H9 (cell line): ENCODE measurements around the gene ADAMTSL3. TPM values are rescaled to one million over a fixed set of nuclear protein-coding genes. Genes with fewer than 3 reads are reported as not detected.

ENCODE experiments used
- DNase-seq: peaks from one replicate; pipeline ENCODE4 v3.0.0-alpha.2; 2017
- H2AFZ ChIP-seq: one replicate; pipeline ENCODE4 v1.6.1; 2013; ENCODE audit warnings: mild to moderate bottlenecking, low read length, control low read depth, moderate library complexity
- H2AK5ac ChIP-seq: 2 replicates; pipeline ENCODE4 v1.6.1; 2013; ENCODE audit warnings: low read length, control low read depth, mixed read lengths; ENCODE audit not compliant: insufficient read length
- H2BK120ac ChIP-seq: one replicate; pipeline ENCODE4 v1.6.1; 2013; ENCODE audit warnings: low read depth, mild to moderate bottlenecking, low read length, control low read depth, inconsistent platforms; ENCODE audit not compliant: poor library complexity, severe bottlenecking
- H2BK12ac ChIP-seq: 2 replicates; pipeline ENCODE4 v1.6.1; 2013; ENCODE audit warnings: low read length, control low read depth, mixed read lengths, low read depth; ENCODE audit not compliant: insufficient read length
- H2BK15ac ChIP-seq: 2 replicates; pipeline ENCODE4 v1.6.1; 2013; ENCODE audit warnings: low read depth, low read length, control low read depth
- H2BK20ac ChIP-seq: one replicate; pipeline ENCODE4 v1.6.1; 2013; ENCODE audit warnings: low read depth, mild to moderate bottlenecking, low read length, control low read depth, inconsistent platforms; ENCODE audit not compliant: poor library complexity, severe bottlenecking
- H2BK5ac ChIP-seq: 2 replicates; pipeline ENCODE4 v1.6.1; 2013; ENCODE audit warnings: low read length, control low read depth, mixed read lengths; ENCODE audit not compliant: insufficient read length
- H3K14ac ChIP-seq: 2 replicates; pipeline ENCODE4 v1.6.1; 2013; ENCODE audit warnings: low read length, control low read depth; ENCODE audit not compliant: insufficient read depth
- H3K18ac ChIP-seq: 2 replicates; pipeline ENCODE4 v1.6.1; 2013; ENCODE audit warnings: low read depth, mild to moderate bottlenecking, mixed read lengths, low read length, control low read depth; ENCODE audit not compliant: insufficient read length
- H3K23ac ChIP-seq: 2 replicates; pipeline ENCODE4 v1.6.1; 2013; ENCODE audit warnings: low read length, control low read depth, mixed read lengths, low read depth; ENCODE audit not compliant: insufficient read length
- H3K23me2 ChIP-seq: 2 replicates; pipeline ENCODE4 v1.6.1; 2013; ENCODE audit warnings: low read depth, mild to moderate bottlenecking, mixed read lengths, low read length, control low read depth; ENCODE audit not compliant: insufficient read length, poor library complexity, severe bottlenecking
- H3K27ac ChIP-seq: 2 replicates; pipeline ENCODE4 v1.5.1; 2013; ENCODE audit warnings: low read length, control low read depth, mixed read lengths, low read depth; ENCODE audit not compliant: insufficient read length
- H3K27me3 ChIP-seq: 2 replicates; pipeline ENCODE4 v1.6.1; 2013; ENCODE audit warnings: low read length, control low read depth, inconsistent platforms; ENCODE audit not compliant: insufficient read depth
- H3K4ac ChIP-seq: 2 replicates; pipeline ENCODE4 v1.6.1; 2013; ENCODE audit warnings: low read depth, mild to moderate bottlenecking, control low read depth, inconsistent platforms, low read length, moderate library complexity
- H3K4me1 ChIP-seq: 2 replicates; pipeline ENCODE4 v1.6.1; 2013; ENCODE audit warnings: low read length, control low read depth, inconsistent platforms; ENCODE audit not compliant: insufficient read depth
- H3K4me2 ChIP-seq: 2 replicates; pipeline ENCODE4 v1.6.1; 2013; ENCODE audit warnings: low read length, control low read depth, mixed read lengths; ENCODE audit not compliant: insufficient read length, insufficient read depth
- H3K56ac ChIP-seq: 2 replicates; pipeline ENCODE4 v1.6.1; 2013; ENCODE audit warnings: low read depth, mild to moderate bottlenecking, mixed read lengths, low read length, control low read depth; ENCODE audit not compliant: insufficient read length
- H3K79me1 ChIP-seq: 2 replicates; pipeline ENCODE4 v1.6.1; 2013; ENCODE audit warnings: low read depth, mild to moderate bottlenecking, moderate library complexity, low read length, control low read depth, inconsistent platforms; ENCODE audit not compliant: insufficient read depth, poor library complexity, severe bottlenecking
- H3K79me2 ChIP-seq: 2 replicates; pipeline ENCODE4 v1.6.1; 2013; ENCODE audit warnings: low read length, control low read depth, inconsistent platforms; ENCODE audit not compliant: insufficient read depth
- H3K9ac ChIP-seq: 2 replicates; pipeline ENCODE4 v1.6.1; 2013; ENCODE audit warnings: low read length, control low read depth, mixed read lengths; ENCODE audit not compliant: insufficient read length; ENCODE audit errors: extremely low read depth
- H3K9me3 ChIP-seq: one replicate; pipeline ENCODE4 v1.6.1; 2013; ENCODE audit warnings: low read depth, low read length, inconsistent platforms; ENCODE audit not compliant: control insufficient read depth
- H3T11ph ChIP-seq: one replicate; pipeline ENCODE4 v1.6.1; 2013; ENCODE audit warnings: mild to moderate bottlenecking, low read length, control low read depth, inconsistent platforms
- H4K20me1 ChIP-seq: one replicate; pipeline ENCODE4 v1.6.1; 2013; ENCODE audit not compliant: control insufficient read depth, insufficient read length, insufficient read depth
- H4K5ac ChIP-seq: 2 replicates; pipeline ENCODE4 v1.6.1; 2013; ENCODE audit warnings: low read depth, mild to moderate bottlenecking, mixed read lengths, low read length, control low read depth; ENCODE audit not compliant: insufficient read length
- H4K8ac ChIP-seq: replicated peaks from 2 replicates; pipeline ENCODE4 v1.6.1; 2013; ENCODE audit warnings: low read length, control low read depth, mixed read lengths, low read depth; ENCODE audit not compliant: insufficient read length
- H4K91ac ChIP-seq: 2 replicates; pipeline ENCODE4 v1.6.1; 2013; ENCODE audit warnings: low read depth, mild to moderate bottlenecking, moderate library complexity, mixed read lengths, low read length, control low read depth; ENCODE audit not compliant: insufficient read length
- H3K27ac Mint-ChIP-seq, 3 experiments: 2 replicates in 2 of 3; 3 replicates in 1 of 3; pipeline ENCODE4 v1.8.0; 2020 to 2021; ENCODE audit warnings: mixed read lengths in 3 of 3, mild to moderate bottlenecking in 1 of 3, moderate library complexity in 1 of 3
- H3K27me3 Mint-ChIP-seq: 2 replicates; pipeline ENCODE4 v1.8.0; 2021; ENCODE audit warnings: low read depth, mild to moderate bottlenecking, moderate library complexity, mixed read lengths
- H3K36me3 Mint-ChIP-seq, 3 experiments: 2 replicates in 2 of 3; 3 replicates in 1 of 3; pipeline ENCODE4 v1.8.0; 2020 to 2021; ENCODE audit warnings: low read depth in 3 of 3, mixed read lengths in 3 of 3; ENCODE audit not compliant: insufficient read depth in 1 of 3
- H3K4me1 Mint-ChIP-seq, 2 experiments: 2 replicates each; pipeline ENCODE4 v1.8.0; 2020; ENCODE audit warnings: mixed read lengths in 2 of 2
- H3K4me3 Mint-ChIP-seq, 2 experiments: 2 replicates in 1 of 2; 3 replicates in 1 of 2; pipeline ENCODE4 v1.8.0; 2020 to 2021; ENCODE audit warnings: mild to moderate bottlenecking in 2 of 2, mixed read lengths in 2 of 2, moderate library complexity in 1 of 2
- H3K9me3 Mint-ChIP-seq, 2 experiments: 2 replicates in 1 of 2; 3 replicates in 1 of 2; pipeline ENCODE4 v1.8.0; 2020; ENCODE audit warnings: mild to moderate bottlenecking in 2 of 2, mixed read lengths in 2 of 2, moderate library complexity in 1 of 2
- WGBS: extraction: QIAGEN DNeasy Blood & Tissue Kit; methylation state at CpG from one replicate; pipeline ENCODE4 v1.1.7; 2013; ENCODE audit warnings: missing lambda C conversion rate, low lambda C conversion rate, mixed read lengths; ENCODE audit not compliant: insufficient read length; ENCODE audit errors: extremely low coverage; 5-methylcytosine and 5-hydroxymethylcytosine counted together
- total RNA-seq: library from RNA; stranded (reverse); gene quantifications from 2 replicates; pipeline ENCODE4 v1.2.1, GENCODE V29; 2021
- TF ChIP-seq, protein P1 (sequence below): fragments of 200-600 bp; sonication (generic); conservative IDR thresholded peaks from 3 replicates; pipeline ENCODE4 v1.8.0; 2021; ENCODE audit warnings: antibody characterized with exemption, mild to moderate bottlenecking

ADAMTSL3 gene
- total RNA-seq, 1 experiment from 2014 or later = 0.39 TPM

- H3K18ac ChIP-seq = no peak overlapping the region
- no peak overlapping the region for H4K91ac ChIP-seq
- H3K56ac ChIP-seq = no peak overlapping the region
- no peak overlapping the region for H2BK5ac ChIP-seq
- Mint-ChIP-seq H3K36me3 (no peaks in the 10 kb centered on the region), H3K4me3 (no peak overlapping the region), H3K4me1 (no peaks in the 10 kb centered on the region), H3K27me3 (no peaks in the 10 kb centered on the region), H3K9me3 (no peaks in the 10 kb centered on the region), H3K27ac (no peak overlapping the region)
- H3K23me2 ChIP-seq = no peaks in the 10 kb centered on the region
- no peak overlapping the region for H3T11ph ChIP-seq
- no peaks in the 10 kb centered on the region for H3K4me1 ChIP-seq
- H3K27me3 ChIP-seq = no peaks in the 10 kb centered on the region
- H3K79me1 ChIP-seq = no peaks in the 10 kb centered on the region
- H2BK15ac ChIP-seq = no peak overlapping the region
- H3K9ac ChIP-seq = no peak overlapping the region
- H3K79me2 ChIP-seq = no peaks in the 10 kb centered on the region
- no peak overlapping the region for H2BK120ac ChIP-seq
- H3K9me3 ChIP-seq = no peaks in the 10 kb centered on the region
- H3K4ac ChIP-seq = no peak overlapping the region
- TF ChIP-seq, protein P1, sequence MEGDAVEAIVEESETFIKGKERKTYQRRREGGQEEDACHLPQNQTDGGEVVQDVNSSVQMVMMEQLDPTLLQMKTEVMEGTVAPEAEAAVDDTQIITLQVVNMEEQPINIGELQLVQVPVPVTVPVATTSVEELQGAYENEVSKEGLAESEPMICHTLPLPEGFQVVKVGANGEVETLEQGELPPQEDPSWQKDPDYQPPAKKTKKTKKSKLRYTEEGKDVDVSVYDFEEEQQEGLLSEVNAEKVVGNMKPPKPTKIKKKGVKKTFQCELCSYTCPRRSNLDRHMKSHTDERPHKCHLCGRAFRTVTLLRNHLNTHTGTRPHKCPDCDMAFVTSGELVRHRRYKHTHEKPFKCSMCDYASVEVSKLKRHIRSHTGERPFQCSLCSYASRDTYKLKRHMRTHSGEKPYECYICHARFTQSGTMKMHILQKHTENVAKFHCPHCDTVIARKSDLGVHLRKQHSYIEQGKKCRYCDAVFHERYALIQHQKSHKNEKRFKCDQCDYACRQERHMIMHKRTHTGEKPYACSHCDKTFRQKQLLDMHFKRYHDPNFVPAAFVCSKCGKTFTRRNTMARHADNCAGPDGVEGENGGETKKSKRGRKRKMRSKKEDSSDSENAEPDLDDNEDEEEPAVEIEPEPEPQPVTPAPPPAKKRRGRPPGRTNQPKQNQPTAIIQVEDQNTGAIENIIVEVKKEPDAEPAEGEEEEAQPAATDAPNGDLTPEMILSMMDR = no peak
- no CpG with 5 or more reads among the region's 2 CpGs for WGBS
- H2BK12ac ChIP-seq = no peak overlapping the region
- H3K14ac ChIP-seq = no peak overlapping the region
- no peak overlapping the region for H2AK5ac ChIP-seq
- H3K4me2 ChIP-seq = no peak overlapping the region
- H4K5ac ChIP-seq = no peak overlapping the region
- no peak overlapping the region for H2AFZ ChIP-seq
- no peaks in the 10 kb centered on the region for H4K20me1 ChIP-seq
- no peak overlapping the region for H3K23ac ChIP-seq
- no peak overlapping the region for H3K27ac ChIP-seq
- DNase-seq = no peak
- no peak overlapping the region for H2BK20ac ChIP-seq
- H4K8ac ChIP-seq = no peak overlapping the region
Measured at GRCh38 chr15:83887961-83888360, 234.0 kb downstream of the ADAMTSL3 start.
